GM19035 (cell line): ENCODE measurements around the gene MAPK12.
A peak's percentile ranks its signal among the peaks of the same experiment; 100 is the strongest.
"Not testable (repeated sequence)": the region's sequence is repeated elsewhere in the genome, so short reads cannot be mapped to it uniquely, and the experiment has no call there.

Experiments used
- ATAC-seq: cut with Tn5 transposase; IDR thresholded peaks from one replicate; pipeline ENCODE4 v1.9.1; 2021; ENCODE audit not compliant: unreplicated experiment

Gene MAPK12

GRCh38 chr22:50282361-50283155, 21.1 kb upstream of the MAPK12 start:
- ATAC-seq, result no peak

DNA sequence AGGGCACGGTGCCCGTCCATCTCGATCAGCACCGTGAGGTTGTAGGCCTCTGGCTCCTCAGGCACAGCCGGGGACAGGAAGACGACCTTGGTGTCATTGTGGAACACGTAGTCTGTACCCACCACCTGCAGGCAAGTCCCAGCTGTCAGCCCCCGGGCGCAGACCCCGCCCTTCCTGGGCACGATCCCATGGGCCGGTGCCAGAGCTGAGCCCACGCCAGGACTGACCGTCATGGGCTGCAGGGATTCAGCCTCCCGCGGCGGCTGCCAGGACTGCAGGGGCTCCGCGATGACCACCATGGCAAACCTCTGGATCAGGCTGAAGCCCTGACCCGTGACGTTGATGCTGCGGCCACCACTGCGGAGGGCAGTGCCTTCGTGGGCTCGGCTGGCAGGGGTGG, 20.5 kb upstream of the MAPK12 start:
- ATAC-seq, result no peak

DNA sequence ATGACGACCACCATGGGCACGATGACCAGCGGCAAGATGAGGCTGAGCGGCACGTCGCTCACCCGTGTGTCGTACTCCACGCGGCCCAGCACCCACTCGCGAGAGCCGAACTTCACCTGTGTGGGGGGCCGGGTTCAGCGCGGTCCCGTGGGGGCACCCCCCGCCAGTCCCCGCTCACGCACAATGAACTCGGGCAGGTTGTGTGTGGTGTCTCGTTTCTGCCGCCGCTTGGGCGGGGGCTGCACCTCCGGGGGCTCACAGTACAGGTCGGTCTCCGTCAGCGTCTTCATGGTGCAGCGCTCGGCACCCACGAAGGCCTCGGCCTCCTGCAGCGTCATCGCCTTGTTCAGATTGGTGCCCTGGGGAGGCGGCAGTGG, 19.9 kb upstream of the MAPK12 start:
- no peak for ATAC-seq

DNA sequence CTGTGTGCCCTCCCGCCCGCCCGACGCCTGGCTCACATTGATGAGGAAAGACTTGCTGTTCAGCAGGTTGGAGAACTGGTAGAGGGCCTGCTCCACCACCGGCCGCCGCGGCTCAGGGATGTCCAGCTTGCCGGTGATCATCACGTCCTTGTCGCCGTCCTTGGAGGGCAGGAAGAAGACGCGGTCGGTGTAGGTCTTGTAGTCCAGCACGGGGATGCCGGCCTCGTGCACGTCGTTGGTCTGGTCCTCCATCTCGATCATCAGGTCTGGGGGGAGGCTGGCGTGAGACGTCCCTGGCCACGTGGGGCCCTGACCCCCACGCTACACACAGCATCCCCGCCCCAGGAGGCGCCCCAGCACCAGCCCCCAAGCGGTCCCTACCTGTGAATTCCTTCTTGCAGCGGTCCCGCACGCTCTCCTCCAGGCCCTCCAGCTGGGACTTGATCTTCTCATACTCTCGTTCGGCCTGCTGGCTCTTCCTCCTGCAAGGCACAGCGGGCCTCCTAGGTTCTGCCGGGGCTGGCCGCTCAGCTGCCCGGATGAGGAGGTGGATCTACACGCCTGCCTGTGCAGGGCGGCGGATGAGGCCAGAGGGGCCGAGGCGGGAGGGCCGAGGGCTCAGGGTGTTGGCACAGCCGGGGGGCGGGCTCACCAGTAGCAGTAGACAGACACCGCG, 19.4 kb upstream of the MAPK12 start:
- no peak for ATAC-seq

- ATAC-seq, result no peak
Measured at GRCh38 chr22:50280022-50280707, 18.7 kb upstream of the MAPK12 start.

GRCh38 chr22:50278956-50279619, 17.6 kb upstream of the MAPK12 start:
- no peak for ATAC-seq

DNA sequence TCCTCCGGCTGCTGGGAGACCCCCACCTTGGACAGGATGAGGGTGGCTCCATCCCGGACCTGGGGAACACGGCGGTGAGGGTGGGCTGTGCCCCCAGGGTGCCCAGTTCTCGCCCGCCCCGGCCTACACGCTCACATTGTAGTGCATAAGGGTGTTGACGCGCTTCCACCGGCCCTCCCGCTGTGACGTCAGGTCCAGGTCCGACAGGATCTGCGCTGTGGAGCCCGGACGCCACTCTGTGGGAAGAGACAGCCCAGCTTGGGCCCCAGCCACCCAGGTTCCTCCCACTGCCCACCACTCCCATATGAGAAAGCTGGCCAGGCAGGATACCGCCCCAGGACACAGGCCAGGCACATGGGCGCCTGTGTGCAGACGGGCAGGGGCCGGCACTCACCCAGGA, 17.0 kb upstream of the MAPK12 start:
- ATAC-seq, result no peak

DNA sequence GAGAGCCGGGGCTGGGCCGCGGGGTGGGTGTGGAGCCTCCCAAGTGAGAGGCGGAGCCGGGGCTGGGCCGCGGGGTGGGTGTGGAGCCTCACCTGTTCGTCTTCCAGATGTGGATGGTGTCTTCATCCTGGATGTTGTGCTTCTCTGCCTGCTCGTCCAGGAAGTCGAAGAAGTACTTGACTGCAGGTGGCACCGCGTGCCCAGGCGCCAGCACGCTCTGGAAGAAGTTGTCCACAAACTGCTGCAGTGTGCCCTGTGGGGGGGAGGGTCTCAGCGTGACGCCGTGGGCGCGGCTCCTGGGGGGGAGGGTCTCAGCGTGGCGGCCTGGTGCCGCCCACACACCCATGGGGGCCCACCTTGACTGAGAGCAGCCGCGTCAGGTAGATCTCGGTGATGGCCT, 16.3 kb upstream of the MAPK12 start:
- no peak for ATAC-seq

- ATAC-seq, result no peak
Measured at GRCh38 chr22:50276143-50276542, 14.7 kb upstream of the MAPK12 start.

DNA sequence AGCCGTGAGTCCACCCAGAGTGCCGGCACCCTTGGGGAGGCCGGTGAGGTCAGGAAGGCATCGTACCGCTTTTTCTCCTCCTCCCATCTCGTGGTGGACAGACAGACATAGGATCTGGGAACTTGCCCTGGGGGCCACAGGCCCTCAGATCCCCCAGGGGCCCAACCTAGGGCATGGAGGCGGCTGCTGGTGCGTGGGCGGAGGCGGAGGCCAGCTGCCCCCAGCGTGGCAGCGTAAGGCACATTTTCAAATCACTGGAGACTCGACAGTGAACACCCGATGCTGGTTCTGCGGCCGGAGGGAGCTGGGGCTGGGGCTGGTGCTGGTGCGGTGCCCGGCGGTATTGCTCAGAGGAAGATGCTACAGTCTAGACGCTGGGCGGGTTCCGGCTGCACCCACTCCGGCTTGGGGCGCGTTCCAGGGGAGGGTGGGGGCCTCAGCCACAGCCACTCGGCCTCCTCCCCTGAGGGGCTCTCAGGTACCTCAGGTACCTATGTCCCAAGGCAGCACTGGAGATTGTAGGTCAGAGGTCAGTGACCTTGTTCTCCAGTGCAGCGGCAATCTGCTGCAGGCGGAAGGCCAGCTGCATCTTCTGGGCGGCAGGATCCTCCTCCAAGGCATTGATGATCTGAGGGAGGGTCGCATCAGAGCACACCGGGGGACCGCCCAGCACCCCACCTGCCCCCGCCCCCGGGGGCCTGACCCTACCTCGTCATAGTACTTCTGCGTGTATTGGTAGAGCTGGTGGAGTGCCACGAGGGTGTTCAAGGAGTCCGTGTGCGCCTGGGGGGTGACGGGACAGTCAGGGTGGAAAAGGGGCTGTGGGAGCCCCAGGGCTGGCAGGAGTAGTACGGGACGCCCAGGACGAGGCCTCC, 13.9 kb upstream of the MAPK12 start:
- ATAC-seq, result no peak

- ATAC-seq, result no peak
Measured at GRCh38 chr22:50274771-50275170, 13.3 kb upstream of the MAPK12 start.

GRCh38 chr22:50274311-50274710, 12.8 kb upstream of the MAPK12 start:
- ATAC-seq, result no peak

DNA sequence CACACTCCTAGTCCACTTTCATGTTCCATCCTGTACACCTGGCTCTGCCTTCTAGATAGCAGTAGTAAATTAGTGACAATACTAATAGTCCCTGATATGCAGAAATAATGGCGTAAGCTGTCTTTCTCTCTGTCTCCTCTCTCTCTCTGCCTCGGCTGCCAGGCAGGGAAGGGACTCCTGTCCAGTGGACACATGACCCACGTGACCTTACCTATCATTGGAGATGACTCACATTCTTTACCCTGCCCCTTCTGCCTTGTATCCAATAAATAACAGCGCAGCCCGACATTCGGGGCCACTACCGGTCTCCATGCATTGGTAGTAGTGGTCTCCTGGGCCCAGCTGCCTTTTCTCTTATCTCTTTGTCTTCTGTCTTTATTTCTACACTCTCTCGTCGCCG, 12.3 kb upstream of the MAPK12 start:
- ATAC-seq, result not testable (repeated sequence)

GRCh38 chr22:50273352-50273751, 11.9 kb upstream of the MAPK12 start:
- not testable (repeated sequence) for ATAC-seq

DNA sequence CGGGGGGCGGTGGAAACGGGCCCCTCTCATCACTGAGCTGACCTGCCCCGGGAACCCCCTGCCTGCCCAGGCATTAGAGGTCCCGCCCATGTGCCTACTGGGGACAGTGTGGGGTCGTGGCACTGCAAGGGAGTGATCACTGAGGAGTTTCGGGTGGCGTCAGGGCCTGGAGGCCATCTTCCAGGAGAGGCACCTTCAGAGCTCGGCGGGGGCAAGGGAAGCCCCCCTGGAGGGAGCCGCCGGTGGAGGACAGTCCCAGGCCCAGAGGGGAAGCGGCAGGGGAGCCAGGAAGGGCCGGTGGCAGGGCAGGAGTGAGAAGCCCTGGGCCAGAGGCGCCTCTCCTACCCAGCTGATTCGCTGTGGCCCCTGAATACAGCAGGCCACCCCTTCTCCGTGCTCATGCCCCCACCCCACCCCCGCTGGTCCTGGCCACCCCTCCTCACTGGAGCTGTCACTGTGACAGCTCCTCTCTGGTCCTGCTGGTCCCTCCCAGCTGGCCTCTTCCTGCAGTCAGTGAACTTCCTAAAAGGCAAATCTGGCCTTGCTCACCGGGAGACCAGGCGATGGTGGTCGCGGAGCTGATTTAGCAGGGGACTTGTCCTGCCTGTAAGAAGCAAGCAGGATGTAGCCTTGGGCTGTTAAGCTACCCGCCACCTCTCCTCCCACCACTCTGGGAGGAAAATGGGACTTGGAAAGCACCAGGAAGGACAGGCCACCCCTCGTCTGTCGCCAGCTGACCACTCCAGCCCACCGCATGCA, 10.7 kb upstream of the MAPK12 start:
- no peak for ATAC-seq

GRCh38 chr22:50271519-50271970, 10.1 kb upstream of the MAPK12 start:
- ATAC-seq, result no peak

- no peak for ATAC-seq
Measured at GRCh38 chr22:50270666-50271394, 9.3 kb upstream of the MAPK12 start.

DNA sequence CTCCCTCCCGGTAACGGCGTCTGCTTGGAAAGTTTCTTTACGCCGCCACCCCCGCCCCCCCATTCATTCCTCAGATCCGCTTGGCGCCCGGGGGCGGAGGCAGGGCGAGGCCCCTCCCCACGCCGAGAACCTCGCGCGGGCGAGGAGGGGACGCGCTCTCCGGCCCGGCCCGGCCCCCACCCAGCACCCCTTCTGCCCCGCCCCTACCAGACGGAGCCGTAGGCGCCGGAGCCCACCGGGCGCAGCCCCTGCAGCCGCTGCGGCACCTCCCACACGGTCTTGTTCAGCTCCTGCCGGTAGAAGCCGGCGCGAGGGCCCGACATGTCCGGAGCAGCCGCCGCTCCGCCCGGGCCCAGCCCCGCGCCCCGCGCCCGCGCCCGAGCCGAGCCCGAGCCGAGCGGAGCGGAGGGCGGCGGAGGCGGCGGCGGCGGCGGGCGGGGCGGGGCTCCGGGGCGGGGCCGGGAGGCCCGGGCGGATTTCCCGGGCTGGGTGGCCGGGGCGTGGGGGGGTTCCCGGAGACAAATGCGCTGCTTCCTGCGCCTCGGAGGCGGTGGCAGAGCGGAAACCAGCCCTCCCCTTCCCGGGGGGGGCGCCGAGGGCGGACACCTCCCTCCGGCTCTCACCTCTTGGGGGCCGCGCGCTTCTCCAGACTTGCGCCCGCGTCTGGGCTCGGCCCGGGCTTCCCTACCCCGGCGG, 8.6 kb upstream of the MAPK12 start, which contains the start of gene MAPK11:
Gene MAPK11 (minus strand): TSS at position 411 of the 696 bp plus-strand sequence. CDS start 88 bp downstream, at position 323.
- ATAC-seq, result peak; percentile 41
